ELR (cell line): ENCODE results near the gene PHF19.

Experiments
- DNase-seq: peaks from one replicate; pipeline ENCODE4 v3.0.0-alpha.2; 2015; ENCODE audit warnings: low read depth

The PHF19 gene

GRCh38 chr9:120876842-120877240 is at the start of gene PHF19:
Gene PHF19 (minus strand): TSS chr9:120877188. CDS start chr9:120874741, 2,447 bp downstream.
- DNase-seq = peak; percentile 71

GRCh38 chr9:120926397-120926928 is 49.5 kb upstream of the PHF19 start, which contains the start of gene TRAF1:
Gene TRAF1 (minus strand): TSS chr9:120926796. CDS start chr9:120926075, 721 bp downstream.
- DNase-seq = peak; percentile 46

- peak; percentile 95 for DNase-seq
These were observed 48.8 kb upstream of the PHF19 start for GRCh38 chr9:120925535-120926396.

GRCh38 chr9:120924698-120925534 is 47.9 kb upstream of the PHF19 start:
- peak; percentile 39 for DNase-seq

- no peak for DNase-seq
These were observed 46.8 kb upstream of the PHF19 start for GRCh38 chr9:120923620-120924328.

GRCh38 chr9:120922404-120923195 is 45.6 kb upstream of the PHF19 start:
- no peak for DNase-seq

GRCh38 chr9:120921661-120922181 is 44.7 kb upstream of the PHF19 start:
- DNase-seq = no peak

GRCh38 chr9:120920806-120921178 is 43.8 kb upstream of the PHF19 start:
- no peak for DNase-seq

GRCh38 chr9:120919843-120920805 is 43.1 kb upstream of the PHF19 start:
- no peak for DNase-seq

- peak; percentile 70 for DNase-seq
These were observed 42.2 kb upstream of the PHF19 start for GRCh38 chr9:120918931-120919842.

- no peak for DNase-seq
These were observed 41.2 kb upstream of the PHF19 start for GRCh38 chr9:120917929-120918762.

GRCh38 chr9:120916991-120917880 is 40.2 kb upstream of the PHF19 start:
- DNase-seq = no peak

- no peak for DNase-seq
These were observed 39.6 kb upstream of the PHF19 start for GRCh38 chr9:120916588-120916987.

GRCh38 chr9:120915854-120916470 is 39.0 kb upstream of the PHF19 start:
- DNase-seq = no peak

- peak; percentile 85 for DNase-seq
These were observed 38.0 kb upstream of the PHF19 start for GRCh38 chr9:120914953-120915352.

GRCh38 chr9:120914396-120914795 is 37.4 kb upstream of the PHF19 start:
- DNase-seq = no peak
